ENCODE results near the gene YIPF5.

Gene YIPF5

DNA sequence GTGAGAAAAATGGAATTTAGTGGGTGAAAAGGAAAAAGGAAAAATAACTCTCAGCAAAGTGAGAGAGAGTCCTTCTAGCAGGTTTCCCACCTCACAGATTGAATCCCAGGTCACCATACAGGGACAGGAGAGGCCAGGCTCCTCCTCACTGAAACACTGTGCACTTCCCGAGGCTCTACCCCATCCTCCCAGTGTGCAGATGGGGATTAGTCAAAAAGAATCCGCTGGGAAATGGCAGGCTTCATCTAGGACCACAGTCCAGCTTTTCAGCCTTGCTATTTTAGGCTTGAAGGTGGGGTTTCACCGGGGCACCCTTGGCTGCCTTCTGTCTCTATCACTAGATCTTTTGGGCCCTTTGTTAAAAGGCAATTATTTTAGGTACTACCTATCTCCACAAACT, 47.8 kb downstream of the YIPF5 start:
- no peak for DNase-seq (ENCODE audit: low spot score)

DNA sequence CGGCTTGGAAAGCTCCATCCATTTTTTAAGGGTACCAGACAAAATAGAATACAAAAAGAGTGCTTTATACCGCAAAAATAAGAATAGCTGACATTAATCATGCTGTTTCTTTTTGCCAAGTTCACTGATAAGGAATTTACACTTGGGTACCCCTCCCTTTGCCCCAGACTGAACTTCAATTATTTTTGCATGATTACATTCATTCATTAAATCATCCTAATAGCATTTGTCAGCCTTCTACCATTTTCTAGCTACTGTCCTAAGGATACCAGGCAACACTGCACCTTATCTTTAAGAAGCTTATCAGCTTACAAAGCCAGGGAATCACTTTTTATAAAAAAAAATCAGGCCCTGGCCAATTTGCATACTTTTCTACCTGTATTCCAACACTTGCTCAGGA, 48.4 kb downstream of the YIPF5 start:
- DNase-seq (ENCODE audit: low spot score) = no peak

DNA sequence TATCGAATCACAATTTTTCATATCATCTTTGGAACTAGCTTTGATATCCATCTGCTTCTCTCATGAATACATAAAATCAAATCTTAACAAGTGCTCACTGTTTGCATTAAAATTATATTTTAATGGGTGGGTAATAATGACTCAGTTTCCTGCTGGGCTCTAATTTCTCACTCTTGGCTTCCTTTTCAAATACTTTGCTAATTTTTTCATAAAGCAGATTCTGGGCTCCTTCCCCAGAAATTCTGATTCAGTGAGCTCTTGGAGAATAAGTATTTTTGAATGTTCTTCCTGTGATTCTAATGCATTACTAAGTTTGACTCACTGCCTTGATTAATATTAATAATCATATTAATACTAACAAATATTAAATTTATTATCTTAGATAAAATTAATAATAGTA, 48.9 kb downstream of the YIPF5 start:
- no peak for DNase-seq (ENCODE audit: low spot score)

DNA sequence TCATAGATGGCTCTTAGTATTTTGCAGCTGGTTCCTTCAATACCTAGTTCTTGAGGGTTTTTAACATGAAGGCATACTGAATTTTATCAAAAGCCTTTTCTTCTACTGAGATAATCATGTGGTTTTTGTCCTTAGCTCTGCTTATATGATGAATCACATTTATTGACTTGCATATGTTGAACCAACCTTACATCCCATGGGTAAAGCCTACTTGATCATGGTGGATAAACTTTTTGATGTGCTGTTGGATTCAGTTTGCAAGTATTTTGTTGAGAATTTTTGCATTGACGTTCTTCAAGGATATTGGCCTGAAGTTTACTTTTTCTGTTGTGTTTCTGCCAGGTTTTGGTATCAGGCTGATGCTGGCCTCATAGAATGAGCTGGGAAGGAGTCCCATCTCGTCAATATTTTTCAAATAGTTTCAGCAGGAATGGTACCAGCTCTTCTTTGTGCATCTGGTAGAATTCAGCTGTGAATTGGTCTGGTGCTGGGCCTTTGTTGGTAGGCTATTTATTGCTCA, 49.7 kb downstream of the YIPF5 start:
- DNase-seq (ENCODE audit: low spot score) = no peak

DNA sequence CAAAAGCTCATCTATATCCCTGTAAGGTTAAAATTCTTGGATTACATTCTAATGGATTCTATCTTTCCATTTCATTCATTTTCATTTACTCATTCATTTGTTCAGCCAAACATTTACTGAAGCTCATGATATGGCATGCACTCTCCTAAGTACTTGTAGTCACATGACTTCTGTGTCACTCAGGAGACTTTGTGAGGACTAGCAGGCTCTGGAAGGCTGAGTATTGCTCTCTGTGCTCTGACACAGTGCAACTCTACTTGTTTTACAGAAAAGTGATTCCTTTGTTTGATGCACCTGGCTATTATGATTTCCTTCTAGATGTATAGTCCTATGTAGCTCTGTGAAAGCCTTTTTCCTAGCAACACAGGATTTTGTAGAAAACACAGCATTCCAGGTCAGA, 53.0 kb downstream of the YIPF5 start:
- no peak for DNase-seq (ENCODE audit: low spot score)

DNA sequence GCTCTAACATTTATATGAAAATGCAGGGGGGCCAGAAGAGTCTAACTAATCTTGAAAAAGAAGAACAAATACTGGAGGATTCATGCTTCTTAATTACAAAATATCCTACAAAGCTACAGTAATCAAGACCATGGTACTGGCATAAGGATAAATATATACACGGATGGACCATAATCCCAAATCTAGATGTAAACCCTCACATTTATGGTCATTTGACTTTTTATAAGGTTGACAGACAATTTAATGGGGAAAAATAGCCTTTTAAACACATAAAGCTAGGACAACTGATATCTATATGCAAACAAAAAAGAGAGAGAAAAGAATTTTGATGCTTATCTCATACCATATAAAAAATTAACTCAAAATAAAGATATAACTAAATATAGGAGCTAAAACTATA, 55.9 kb downstream of the YIPF5 start:
- no peak for DNase-seq (ENCODE audit: low spot score)

Measured in hepatic stellate cell (primary cell).